Measurements from ENCODE around the gene RSPH6A.
"Not testable (repeated sequence)": the region's sequence is repeated elsewhere in the genome, so short reads cannot be mapped to it uniquely, and the experiment has no call there.

RSPH6A gene

DNA sequence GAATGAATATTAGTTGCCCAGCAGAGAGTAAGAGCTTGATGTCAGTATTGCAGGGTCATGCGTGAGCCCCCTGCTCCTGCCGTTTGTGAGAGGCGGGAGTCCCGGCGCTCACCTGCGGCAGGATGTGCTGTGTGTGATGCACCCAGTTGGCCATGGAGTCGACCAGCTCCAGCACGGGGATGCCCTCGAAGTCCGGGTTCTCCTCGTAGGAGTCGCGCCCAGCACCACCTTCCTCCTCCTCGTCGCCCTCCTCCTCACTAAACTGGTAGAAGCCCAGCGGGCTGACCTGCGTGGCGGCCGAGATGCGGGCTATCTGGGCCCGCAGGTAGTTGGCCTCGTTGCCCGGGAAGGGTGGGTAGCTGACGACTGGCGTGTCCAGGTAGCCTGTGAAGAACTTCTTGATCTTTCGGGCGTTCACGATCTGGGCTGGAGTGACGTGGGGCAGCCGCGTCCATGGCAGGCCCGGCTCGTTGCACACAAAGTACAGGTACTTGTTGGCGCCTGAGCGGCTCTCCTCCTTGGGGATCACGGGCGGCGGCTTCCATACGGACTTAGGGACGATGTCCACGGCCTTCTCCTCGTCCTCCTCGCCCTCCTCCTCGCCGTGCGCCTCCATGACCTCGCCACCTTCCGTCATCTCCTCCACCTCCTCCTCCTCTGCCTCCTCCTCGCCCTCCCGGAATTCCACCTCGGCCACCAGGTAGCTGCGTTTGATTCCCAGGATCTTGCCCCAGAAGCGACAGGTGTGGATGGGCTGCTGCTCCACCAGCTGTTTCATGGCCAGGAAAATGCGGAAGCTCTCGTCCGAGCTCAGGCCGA, 10.8 kb downstream of the RSPH6A start:
- no peak for DNase-seq

DNA sequence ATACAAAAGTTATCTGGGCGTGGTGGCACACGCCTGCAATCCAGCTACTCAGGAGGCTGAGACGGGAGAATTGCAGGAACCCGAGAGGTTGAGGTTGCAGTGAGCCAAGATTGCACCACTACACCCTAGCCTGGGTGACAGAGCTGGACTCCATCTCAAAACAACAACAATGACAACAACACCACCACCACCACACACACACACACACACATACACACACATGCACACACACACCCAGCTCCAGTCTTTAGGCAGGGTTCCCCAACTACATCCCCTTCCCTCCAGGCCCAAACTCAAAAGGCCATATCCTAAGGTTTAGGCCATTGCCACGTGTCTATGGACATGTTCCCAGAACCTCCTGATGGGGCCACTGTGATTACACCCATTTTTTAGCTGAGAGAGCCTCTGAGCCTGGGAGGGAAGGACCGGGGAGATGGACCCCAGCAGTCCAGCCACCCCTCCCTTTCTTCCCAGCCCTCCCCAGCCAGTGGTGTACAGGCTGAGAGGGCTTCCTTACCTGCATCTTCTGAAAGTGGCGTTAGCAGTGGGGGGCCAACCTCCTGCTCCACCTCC, 13.4 kb downstream of the RSPH6A start:
- no peak for DNase-seq

DNA sequence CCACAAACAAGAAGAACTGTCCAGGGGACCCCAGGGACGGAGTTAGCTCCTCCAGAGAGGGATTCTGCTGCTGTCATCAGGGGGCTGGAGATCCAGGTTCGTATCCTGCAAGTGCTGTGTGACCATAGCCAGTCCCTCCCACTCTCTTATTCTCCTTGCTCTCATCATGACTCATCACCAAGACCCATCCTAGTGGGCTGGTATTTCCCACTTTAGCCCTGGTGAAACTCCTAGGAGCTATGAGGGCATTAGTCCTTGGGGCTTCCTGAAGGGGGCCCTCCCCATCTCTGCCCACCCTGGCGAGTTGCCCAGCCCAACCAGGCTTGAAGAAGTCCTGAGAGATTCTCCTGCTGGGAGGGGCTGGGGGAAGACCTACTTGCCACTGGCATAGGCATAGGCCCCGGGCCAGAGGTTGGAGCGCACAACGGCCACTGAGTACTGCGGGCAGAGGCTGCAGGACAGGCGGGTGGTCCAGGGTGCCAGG, 15.0 kb downstream of the RSPH6A start:
- no peak for DNase-seq

DNA sequence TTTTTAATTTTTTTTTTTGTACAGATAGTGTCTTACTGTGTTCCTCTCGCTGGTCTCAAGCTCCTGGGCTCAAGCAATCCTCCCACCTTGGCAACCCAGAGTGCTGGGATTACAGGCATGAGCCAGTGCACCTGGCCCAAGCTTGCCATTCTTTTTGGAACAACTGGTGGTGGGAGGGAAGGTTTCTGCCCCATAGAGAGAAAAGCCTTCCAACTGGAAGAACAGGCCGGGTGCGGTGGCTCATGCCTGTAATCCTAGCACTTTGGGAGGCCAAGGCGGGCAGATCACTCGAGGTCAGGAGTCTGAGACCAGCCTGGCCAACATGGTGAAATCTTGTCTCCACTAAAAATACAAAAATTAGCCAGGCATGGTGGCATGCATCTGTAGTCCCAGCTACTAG, 15.6 kb downstream of the RSPH6A start:
- DNase-seq: not testable (repeated sequence)

- DNase-seq: peak in 29 of 51 donors; percentile 9 to 61 (median 32)
Observed at GRCh38 chr19:45798995-45799517, 16.1 kb downstream of the RSPH6A start.

- no peak for DNase-seq
Observed at GRCh38 chr19:45794627-45795026, 20.5 kb downstream of the RSPH6A start.

DNA sequence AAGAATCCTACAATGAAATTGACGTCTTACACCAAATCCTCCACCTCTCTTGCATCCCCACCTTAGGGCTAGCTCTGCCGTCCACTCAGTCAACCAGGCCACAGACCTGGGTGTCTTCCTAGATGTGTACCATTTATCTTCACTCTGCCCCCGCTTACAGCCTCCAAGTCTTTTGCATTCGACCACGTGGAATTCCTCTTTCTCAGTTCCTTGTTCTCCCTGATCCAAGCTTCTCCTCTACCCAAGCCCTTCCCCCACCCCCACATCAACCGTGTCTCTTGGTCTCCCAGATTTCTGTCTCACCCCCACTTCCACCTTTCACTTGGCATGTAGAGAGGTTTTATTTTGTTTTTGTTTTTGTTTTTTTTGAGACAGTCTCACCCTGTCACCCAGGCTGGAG, 21.2 kb downstream of the RSPH6A start:
- no peak for DNase-seq

GRCh38 chr19:45793178-45793564, 21.9 kb downstream of the RSPH6A start:
- no peak for DNase-seq

DNA sequence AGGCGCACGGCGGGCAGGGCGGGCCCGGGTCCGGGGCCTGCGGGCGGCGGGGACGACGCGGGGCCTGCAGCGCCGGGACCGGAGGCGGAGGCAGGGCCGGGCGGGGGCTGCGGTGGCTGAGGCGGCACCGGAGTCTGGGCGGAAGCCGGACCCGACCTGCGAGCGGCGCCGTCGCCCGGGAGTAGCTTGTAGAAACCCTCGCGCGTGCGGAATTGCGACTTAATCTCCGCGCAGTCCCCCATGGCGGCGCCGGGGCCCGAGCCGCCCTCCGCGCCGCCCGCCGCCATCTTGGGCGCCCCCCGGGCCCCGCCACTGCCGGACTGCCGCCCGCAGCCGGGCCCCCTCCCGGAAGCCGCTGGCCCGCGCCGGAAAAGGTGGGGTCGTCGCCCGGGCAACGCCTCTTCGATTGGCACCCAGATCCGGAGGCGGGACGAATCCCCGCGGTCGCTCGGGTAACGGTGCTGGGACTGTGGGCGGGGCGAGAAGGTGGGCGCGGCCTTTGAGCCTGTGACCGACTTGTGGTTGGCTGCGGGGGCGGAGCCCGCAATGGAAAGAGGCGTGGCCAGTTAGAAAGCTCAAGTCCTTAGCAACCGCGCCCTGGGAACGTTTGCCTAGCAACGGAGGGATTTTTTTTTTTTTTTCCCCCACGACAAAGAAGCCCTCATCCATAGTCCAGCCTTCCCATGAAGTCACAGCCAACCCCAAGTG, 22.5 kb downstream of the RSPH6A start, which contains the start of gene DMWD:
DMWD (minus strand) TSS at position 376 of the 708 bp plus-strand sequence; CDS start at position 287, 89 bp downstream.
- peak; percentile 60 to 100 (median 98) for DNase-seq

DNA sequence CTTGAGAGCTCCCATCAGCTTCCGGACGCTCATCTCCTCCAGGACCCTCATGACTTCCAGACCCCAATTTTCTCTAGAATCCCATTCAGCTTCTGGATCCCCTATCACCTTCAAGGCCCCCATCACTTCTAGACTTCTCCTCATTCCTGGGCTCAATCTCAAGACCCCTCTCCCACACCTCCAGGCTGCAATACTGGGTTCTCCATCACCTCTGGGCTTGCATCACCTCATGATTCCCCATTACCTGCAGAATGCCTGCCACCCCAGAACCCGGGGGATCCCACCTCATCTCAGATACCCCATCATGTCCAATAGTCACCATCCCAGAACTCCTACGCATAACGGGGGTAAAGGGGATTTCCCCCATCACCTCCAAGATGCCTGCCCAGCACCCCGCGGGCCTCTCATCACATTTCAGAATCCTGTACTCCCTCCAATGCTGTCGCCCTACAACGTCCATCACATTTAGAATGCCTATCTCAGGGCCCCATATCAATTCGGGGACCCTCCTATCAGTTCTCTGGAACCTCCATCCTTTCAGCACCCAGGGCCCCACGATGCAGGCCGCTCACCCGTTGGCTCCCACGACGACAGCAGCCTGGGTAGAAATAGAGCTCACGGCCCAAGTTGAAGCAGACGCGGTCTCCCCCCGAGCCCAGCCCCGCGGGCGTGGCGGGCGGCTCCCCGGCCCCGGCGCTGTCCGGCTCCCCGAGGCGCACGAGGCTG, 23.2 kb downstream of the RSPH6A start:
- no peak for DNase-seq

- peak in 3 of 51 donors; percentile 12 to 13 (median 13) for DNase-seq
Observed at GRCh38 chr19:45790942-45791341, 24.2 kb downstream of the RSPH6A start.

DNA sequence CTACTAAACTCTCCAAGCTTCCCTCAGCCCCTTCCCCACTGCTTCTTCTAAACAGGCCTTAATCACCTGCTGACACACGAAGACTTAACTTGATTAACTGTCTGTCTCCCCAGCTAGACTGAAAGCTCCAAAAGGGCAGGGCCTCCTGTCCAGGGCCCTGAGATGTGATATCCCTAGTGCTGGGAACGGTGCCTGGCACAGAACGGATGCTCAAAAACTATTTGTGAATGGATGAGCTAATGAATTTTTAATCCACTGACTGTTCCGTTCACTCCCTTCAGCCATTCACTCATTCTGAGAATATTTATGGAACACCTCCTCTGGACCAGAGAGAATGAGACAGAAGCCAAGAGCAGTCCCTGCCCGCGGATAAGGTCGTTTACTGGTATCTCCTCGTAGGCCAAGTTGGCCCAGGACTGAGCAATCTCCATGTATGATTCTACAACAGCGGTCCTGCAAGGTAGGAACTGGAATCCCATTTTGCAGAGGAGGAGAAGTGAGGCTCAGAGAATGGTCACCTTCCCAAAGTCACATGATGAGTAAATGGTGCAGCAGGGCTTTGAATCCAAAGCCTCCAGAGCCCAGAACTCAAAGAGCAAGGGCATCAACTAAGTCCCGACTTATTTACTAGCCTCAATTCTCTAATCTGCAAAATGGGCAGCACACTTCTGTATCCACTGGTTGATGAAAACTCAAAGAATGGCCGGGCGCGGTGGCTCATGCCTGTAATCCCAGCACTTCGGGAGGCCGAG, 25.9 kb downstream of the RSPH6A start:
- no peak for DNase-seq

- no peak for DNase-seq
Observed at GRCh38 chr19:45786533-45786894, 28.6 kb downstream of the RSPH6A start.

- no peak for DNase-seq
Observed at GRCh38 chr19:45785781-45786532, 29.2 kb downstream of the RSPH6A start.

- DNase-seq: no peak
Observed at GRCh38 chr19:45785097-45785496, 30.0 kb downstream of the RSPH6A start.

- DNase-seq: no peak
Observed at GRCh38 chr19:45784096-45784495, 31.0 kb downstream of the RSPH6A start.

DNA sequence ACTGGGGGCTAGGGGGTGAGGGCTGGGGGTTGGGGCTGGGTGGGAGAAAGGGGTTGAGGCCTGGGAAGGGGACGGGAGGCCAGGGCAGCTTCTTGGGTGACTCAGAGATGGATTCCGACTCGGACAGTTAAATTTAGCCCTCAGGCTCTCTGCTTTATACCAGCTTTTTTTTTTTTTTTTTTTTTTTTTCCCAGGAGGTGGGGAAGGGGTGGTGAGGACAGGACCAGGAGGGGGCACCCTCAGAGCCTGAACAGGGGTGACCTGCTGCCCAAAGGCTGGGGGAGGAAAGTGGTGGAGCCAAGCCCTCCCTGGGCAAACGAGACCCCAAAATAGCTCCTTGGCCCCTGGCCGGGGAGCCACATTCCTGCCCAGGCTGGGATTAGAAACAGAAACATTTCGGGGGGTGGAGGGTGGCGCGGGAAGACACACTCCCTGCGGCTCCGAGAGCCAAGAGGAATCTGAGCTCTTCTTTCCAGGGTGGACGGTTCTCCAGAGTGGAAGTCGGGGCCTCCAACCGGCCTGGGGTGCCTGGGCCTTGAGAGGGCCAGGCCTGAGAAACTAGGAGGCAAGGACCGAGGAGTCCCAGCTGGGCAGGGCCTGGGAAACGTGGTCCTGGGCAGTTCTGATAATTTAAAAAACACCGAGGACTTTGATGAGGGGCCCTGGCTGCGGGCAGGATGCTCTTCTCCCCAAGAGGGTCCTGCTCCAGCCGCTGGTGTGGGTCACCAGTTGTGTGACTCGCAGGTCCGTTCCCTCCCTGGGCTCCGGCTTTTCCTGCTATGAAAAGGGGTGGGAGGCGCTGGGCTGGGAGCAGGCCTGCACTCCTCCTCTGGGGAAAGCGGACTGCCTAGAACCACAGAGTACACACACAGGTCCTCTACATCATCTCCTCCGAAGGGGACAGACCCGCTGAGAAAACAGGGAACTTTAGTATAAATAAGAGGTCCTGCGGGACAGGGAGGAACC, 32.0 kb downstream of the RSPH6A start:
- peak in 5 of 51 donors; percentile 12 to 29 (median 19) for DNase-seq

DNA sequence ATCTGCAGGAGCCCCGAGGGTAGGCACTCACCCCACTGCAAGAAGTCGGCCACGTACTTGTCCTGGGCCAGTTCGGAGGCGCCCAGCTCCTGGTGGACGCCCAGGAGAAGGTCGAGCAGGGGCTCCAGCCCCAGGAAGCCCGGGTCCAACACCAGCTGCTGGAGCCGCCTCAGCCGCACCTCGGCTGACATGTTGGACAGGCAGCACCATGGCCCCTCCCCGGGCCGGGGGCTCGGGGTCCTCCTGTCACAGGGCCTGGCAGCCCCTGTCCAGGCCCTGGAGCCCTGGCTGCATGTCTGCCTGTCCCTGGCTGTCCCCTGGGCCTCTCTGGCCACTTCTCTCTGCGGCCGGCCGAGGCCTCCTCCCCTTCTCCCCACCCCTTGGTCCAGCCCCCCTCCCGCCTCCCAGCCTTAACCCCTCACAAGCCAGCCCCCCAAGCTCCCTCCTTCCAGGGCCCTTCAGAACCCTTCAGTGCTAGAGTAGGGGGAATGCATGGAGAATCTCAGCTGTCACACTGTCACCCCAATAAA, 32.9 kb downstream of the RSPH6A start, which contains the start of gene DMPK:
DMPK (minus strand) TSS at position 329 of the 530 bp plus-strand sequence; CDS start at position 191, 138 bp downstream.
- DNase-seq: peak in 22 of 51 donors; percentile 12 to 42 (median 33)

Data from hypothalamus (tissue), 51 donors.